HEK293 (cell line): Measurements from ENCODE around the gene TMEM176A.

Source experiments
- CTCF ChIA-PET: fragments of 350-600 bp; formaldehyde crosslinking; extraction: SDS; loops from one replicate; lab custom pipeline; 2021; ENCODE audit warnings: antibody characterized with exemption; lab: Yijun Ruan, JAX
- POLR2A ChIA-PET: fragments of 300-600 bp; formaldehyde crosslinking; extraction: SDS; loops from one replicate; lab custom pipeline; 2020; ENCODE audit warnings: antibody characterized with exemption, inconsistent platforms; lab: Yijun Ruan, JAX
- H3K27ac ChIP-seq: fragments of 200-500 bp; sonication (Bioruptor generic); 2 replicates; pipeline ENCODE4 v1.5.1; 2014; ENCODE audit warnings: low read depth, low read length, control low read depth, inconsistent platforms; ENCODE audit errors: extremely low read depth
- H3K36me3 ChIP-seq, 2 experiments: fragments of 200-500 bp in 1 of 2; sonication (Bioruptor generic) in 1 of 2; 1 replicate in 1 of 2; 2 replicates in 1 of 2; pipeline ENCODE4 v1.5.1; 2014 to 2017; ENCODE audit warnings: inconsistent platforms in 2 of 2, low read length in 2 of 2; ENCODE audit not compliant: control insufficient read depth in 2 of 2, insufficient read depth in 1 of 2
- H3K4me1 ChIP-seq: fragments of 200-500 bp; sonication (Bioruptor generic); 2 replicates; pipeline ENCODE4 v1.5.1; 2014; ENCODE audit warnings: mild to moderate bottlenecking, low read length, inconsistent platforms; ENCODE audit not compliant: control insufficient read depth, insufficient read depth
- H3K4me3 ChIP-seq: 2 replicates; pipeline ENCODE4 v1.5.1; 2011; ENCODE audit warnings: low read depth, mild to moderate bottlenecking, control low read depth, low read length, moderate library complexity
- H3K9me3 ChIP-seq: fragments of 200-500 bp; sonication (Bioruptor generic); 2 replicates; pipeline ENCODE4 v1.5.1; 2014; ENCODE audit warnings: low read depth, low read length, inconsistent platforms; ENCODE audit not compliant: control insufficient read depth, insufficient read depth
- AEBP2 ChIP-seq: fragments of 450-650 bp; formaldehyde crosslinking; IDR thresholded peaks from 2 replicates; pipeline ENCODE4 v1.5.1; 2016; ENCODE audit warnings: missing biosample characterization, missing genetic modification characterization, borderline replicate concordance
- GLI4 ChIP-seq: fragments of 450-650 bp; formaldehyde crosslinking; IDR thresholded peaks from 2 replicates; pipeline ENCODE4 v1.5.1; 2016; ENCODE audit warnings: missing biosample characterization, missing genetic modification characterization
- IKZF3 ChIP-seq: fragments of 450-650 bp; IDR thresholded peaks from 2 replicates; pipeline ENCODE4 v1.5.0; 2018; ENCODE audit warnings: missing biosample characterization, mild to moderate bottlenecking, missing genetic modification characterization, moderate library complexity
- KLF7 ChIP-seq: fragments of 450-650 bp; formaldehyde crosslinking; IDR thresholded peaks from 2 replicates; pipeline ENCODE4 v1.5.1; 2016; ENCODE audit warnings: missing biosample characterization, missing genetic modification characterization, borderline replicate concordance
- SP3 ChIP-seq: fragments of 450-650 bp; formaldehyde crosslinking; IDR thresholded peaks from 2 replicates; pipeline ENCODE4 v1.5.1; 2016; ENCODE audit warnings: missing biosample characterization, missing genetic modification characterization
- SP7 ChIP-seq: fragments of 450-650 bp; formaldehyde crosslinking; IDR thresholded peaks from 2 replicates; pipeline ENCODE4 v1.5.1; 2016; ENCODE audit warnings: missing biosample characterization, missing genetic modification characterization
- ZFHX2 ChIP-seq: fragments of 450-650 bp; formaldehyde crosslinking; conservative IDR thresholded peaks from 2 replicates; pipeline ENCODE4 v1.5.1; 2016; ENCODE audit warnings: missing biosample characterization, missing genetic modification characterization
- ZFP3 ChIP-seq: fragments of 450-650 bp; formaldehyde crosslinking; IDR thresholded peaks from 2 replicates; pipeline ENCODE4 v1.5.1; 2016; ENCODE audit warnings: low read depth, missing biosample characterization, missing genetic modification characterization
- ZFP37 ChIP-seq: fragments of 450-650 bp; formaldehyde crosslinking; IDR thresholded peaks from 2 replicates; pipeline ENCODE4 v1.5.1; 2016; ENCODE audit warnings: missing biosample characterization, missing genetic modification characterization
- ZNF133 ChIP-seq: fragments of 450-650 bp; formaldehyde crosslinking; IDR thresholded peaks from 2 replicates; pipeline ENCODE4 v1.5.1; 2016; ENCODE audit warnings: missing biosample characterization, missing genetic modification characterization
- ZNF146 ChIP-seq: fragments of 450-650 bp; formaldehyde crosslinking; IDR thresholded peaks from 2 replicates; pipeline ENCODE4 v1.5.1; 2016; ENCODE audit warnings: missing biosample characterization, missing genetic modification characterization
- ZNF366 ChIP-seq: fragments of 450-650 bp; formaldehyde crosslinking; conservative IDR thresholded peaks from 2 replicates; pipeline ENCODE4 v1.5.1; 2016; ENCODE audit warnings: missing biosample characterization, missing genetic modification characterization
- ZNF48 ChIP-seq: fragments of 450-650 bp; formaldehyde crosslinking; IDR thresholded peaks from 2 replicates; pipeline ENCODE4 v1.5.1; 2016; ENCODE audit warnings: missing biosample characterization, missing genetic modification characterization
- ZNF548 ChIP-seq: fragments of 450-650 bp; formaldehyde crosslinking; IDR thresholded peaks from 2 replicates; pipeline ENCODE4 v1.5.1; 2016; ENCODE audit warnings: missing biosample characterization, missing genetic modification characterization
- ZNF585B ChIP-seq: fragments of 450-650 bp; formaldehyde crosslinking; IDR thresholded peaks from 2 replicates; pipeline ENCODE4 v1.5.1; 2016; ENCODE audit warnings: missing biosample characterization, missing genetic modification characterization
- ZNF596 ChIP-seq: fragments of 450-650 bp; IDR thresholded peaks from 2 replicates; pipeline ENCODE4 v1.5.0; 2018; ENCODE audit warnings: missing biosample characterization, mild to moderate bottlenecking, missing genetic modification characterization, moderate library complexity
- ZNF777 ChIP-seq: fragments of 450-650 bp; formaldehyde crosslinking; IDR thresholded peaks from 2 replicates; pipeline ENCODE4 v1.5.1; 2017; ENCODE audit warnings: missing biosample characterization, missing genetic modification characterization, borderline replicate concordance
- ZNF830 ChIP-seq: fragments of 450-650 bp; IDR thresholded peaks from 2 replicates; pipeline ENCODE4 v1.5.0; 2018; ENCODE audit warnings: missing biosample characterization, missing genetic modification characterization, low read depth, mild to moderate bottlenecking, moderate library complexity
- TF ChIP-seq, protein P1 (sequence below): sonication (generic); formaldehyde crosslinking; IDR thresholded peaks from 2 replicates; pipeline ENCODE4 v1.8.1; 2022; ENCODE audit warnings: mild to moderate bottlenecking, moderate library complexity, missing genetic modification reagents
- TF ChIP-seq, protein P2 (sequence below): fragments of 450-650 bp; formaldehyde crosslinking; IDR thresholded peaks from 2 replicates; pipeline ENCODE4 v1.5.1; 2017; ENCODE audit warnings: missing biosample characterization, missing genetic modification characterization

TMEM176A gene

DNA sequence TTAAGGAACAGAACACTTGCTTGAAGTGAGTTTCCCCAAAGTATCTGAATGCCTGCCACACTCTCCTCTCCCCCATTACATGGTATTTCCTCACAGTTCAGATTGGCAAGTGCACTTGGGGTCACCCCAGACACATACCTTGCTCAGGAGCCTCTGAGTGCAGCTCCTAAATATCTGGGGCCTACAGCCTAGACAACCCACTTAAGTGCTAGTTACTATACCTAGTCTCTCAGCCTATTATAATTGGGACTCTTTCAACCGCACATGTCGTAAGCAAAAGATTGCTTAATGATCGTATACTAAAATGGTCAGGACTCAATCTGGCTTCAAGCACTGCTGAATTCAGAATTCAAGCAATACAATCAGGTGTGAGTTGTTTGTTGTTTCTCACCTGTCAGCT, 20.3 kb upstream of the TMEM176A start (continued):
- TF ChIP-seq, protein P1, sequence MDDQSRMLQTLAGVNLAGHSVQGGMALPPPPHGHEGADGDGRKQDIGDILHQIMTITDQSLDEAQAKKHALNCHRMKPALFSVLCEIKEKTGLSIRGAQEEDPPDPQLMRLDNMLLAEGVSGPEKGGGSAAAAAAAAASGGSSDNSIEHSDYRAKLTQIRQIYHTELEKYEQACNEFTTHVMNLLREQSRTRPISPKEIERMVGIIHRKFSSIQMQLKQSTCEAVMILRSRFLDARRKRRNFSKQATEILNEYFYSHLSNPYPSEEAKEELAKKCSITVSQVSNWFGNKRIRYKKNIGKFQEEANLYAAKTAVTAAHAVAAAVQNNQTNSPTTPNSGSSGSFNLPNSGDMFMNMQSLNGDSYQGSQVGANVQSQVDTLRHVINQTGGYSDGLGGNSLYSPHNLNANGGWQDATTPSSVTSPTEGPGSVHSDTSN (CRISPR knock-in tag) = no peak
- no peak for TF ChIP-seq ZFP3 (tag by site-specific recombination)

DNA sequence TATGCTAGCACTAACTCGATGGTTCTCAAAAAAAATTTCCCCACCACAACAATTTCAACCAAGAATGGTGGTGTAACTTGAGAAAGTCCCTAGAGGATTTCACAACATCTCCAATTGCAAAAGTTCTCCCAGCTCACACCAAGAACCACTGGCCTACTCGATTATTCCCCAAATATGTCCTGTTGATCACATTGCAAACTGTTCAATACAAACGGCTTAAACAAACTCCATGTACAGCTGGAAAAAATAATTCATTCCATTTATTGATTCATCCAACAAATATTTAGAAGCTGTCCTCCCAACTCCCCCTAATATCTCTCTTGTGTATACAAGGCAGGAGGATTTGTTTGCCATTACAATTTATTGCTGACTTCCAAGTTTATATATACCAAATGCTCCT, 19.5 kb upstream of the TMEM176A start:
- ChIA-PET POLR2A (no interaction called here), CTCF (interaction anchor here (0.7 to 5.4 kb wide), 5 partner anchors 8 to 232 kb away, joined by 3 to 77 read pairs (median 6); no protein-coding TSS in a partner anchor)
- TF ChIP-seq ZNF146 (no peak), IKZF3 (tag by site-specific recombination) (no peak), ZFHX2 (tag by site-specific recombination) (no peak), ZNF777 (tag by site-specific recombination) (no peak), SP3 (tag by site-specific recombination) (no peak), KLF7 (tag by site-specific recombination) (no peak), ZNF548 (tag by site-specific recombination) (no peak), ZFP37 (tag by site-specific recombination) (no peak), ZNF830 (tag by site-specific recombination) (no peak)
- TF ChIP-seq, protein P2, sequence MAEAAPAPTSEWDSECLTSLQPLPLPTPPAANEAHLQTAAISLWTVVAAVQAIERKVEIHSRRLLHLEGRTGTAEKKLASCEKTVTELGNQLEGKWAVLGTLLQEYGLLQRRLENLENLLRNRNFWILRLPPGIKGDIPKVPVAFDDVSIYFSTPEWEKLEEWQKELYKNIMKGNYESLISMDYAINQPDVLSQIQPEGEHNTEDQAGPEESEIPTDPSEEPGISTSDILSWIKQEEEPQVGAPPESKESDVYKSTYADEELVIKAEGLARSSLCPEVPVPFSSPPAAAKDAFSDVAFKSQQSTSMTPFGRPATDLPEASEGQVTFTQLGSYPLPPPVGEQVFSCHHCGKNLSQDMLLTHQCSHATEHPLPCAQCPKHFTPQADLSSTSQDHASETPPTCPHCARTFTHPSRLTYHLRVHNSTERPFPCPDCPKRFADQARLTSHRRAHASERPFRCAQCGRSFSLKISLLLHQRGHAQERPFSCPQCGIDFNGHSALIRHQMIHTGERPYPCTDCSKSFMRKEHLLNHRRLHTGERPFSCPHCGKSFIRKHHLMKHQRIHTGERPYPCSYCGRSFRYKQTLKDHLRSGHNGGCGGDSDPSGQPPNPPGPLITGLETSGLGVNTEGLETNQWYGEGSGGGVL = no peak
- H3K36me3 ChIP-seq = no peaks in the 10 kb centered on the region
- no peak overlapping the region for H3K27ac ChIP-seq
- no peaks in the 10 kb centered on the region for H3K9me3 ChIP-seq
- no peaks in the 10 kb centered on the region for H3K4me1 ChIP-seq
- no peak overlapping the region for H3K4me3 ChIP-seq

DNA sequence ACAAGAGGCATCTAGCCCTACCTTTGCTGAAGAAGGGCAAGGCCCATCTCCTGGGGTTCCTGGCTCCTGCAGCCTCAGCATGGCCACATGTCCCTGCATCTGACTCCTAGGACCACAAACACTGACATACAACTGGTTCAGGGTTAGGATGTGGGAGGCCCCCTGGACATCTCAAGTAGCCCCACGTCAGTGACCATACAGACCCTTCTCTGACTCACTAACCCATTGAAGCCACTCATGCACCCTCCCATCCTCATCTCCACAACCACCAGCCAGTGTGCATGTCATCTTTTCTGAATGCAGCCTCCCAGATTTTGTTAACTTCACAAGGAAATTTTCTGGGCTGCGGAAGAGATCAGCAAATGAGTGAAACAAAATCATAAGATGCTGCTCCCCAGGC, 18.6 kb upstream of the TMEM176A start:
- TF ChIP-seq ZNF585B = no peak
- TF ChIP-seq, all 188 proteins: peak for 0
- Histone ChIP-seq H3K36me3 (no peaks in the 10 kb centered on the region), H3K27ac (no peak overlapping the region), H3K9me3 (no peaks in the 10 kb centered on the region), H3K4me1 (no peaks in the 10 kb centered on the region), H3K4me3 (no peak overlapping the region)
- POLR2A ChIA-PET = no interaction called here
- CTCF ChIA-PET = interaction anchor here (5.4 kb wide), 1 partner anchor 96 kb away, joined by 77 read pairs; no protein-coding TSS in a partner anchor

DNA sequence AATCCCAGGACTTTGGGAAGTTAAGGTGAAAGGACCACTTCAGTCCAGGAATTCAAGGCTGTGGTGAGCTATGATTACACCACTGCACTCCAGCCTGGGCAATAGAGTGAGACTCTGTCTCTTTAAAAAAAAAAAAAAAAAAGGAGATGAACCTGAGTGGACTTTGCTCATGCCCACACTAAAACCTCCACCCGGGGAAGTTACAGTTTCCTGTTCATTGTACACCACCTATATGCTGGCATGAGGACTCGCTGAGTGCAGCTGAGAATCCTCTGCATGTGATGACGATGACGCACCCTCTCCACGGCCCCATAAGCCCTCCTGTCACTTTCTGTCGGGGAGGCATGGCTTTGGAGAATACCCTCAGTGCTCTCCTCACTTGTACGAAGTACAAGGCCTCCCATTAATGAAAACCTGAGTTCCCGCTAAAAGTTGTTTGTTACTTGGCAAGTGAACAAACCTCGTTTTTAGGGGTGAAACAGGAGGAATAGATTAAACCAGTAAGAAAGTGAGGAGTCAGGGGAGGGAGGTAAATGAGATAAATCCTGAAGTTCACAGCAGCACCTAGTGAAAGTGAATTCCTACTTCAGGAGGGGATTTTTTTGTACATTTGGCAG, 16.3 kb upstream of the TMEM176A start:
- TF ChIP-seq GLI4 (tag by site-specific recombination) (no peak), ZNF48 (no peak), SP7 (tag by site-specific recombination) (no peak), ZNF133 (tag by site-specific recombination) (no peak), ZNF366 (tag by site-specific recombination) (no peak), ZNF596 (tag by site-specific recombination) (no peak), AEBP2 (tag by site-specific recombination) (no peak)

More for the DNA sequence above, 16.3 kb upstream of the TMEM176A start:
- H3K9me3 ChIP-seq = no peaks in the 10 kb centered on the region
- no peak overlapping the region for H3K27ac ChIP-seq
- H3K4me1 ChIP-seq = 0 out of 2 replicates have a peak, but pooled peaks cover 3% of the 10 kb centered on the region
- H3K36me3 ChIP-seq = no peaks in the 10 kb centered on the region
- POLR2A ChIA-PET = no interaction called here
- H3K4me3 ChIP-seq = no peak overlapping the region
- CTCF ChIA-PET = interaction anchor here (0.6 to 1.3 kb wide), 2 partner anchors 95 to 229 kb away, joined by 4 to 5 read pairs; no protein-coding TSS in a partner anchor
